ENCODE results near the gene ANKIB1.

GRCh38 chr7:92391071-92391470 is 145.3 kb downstream of the ANKIB1 start:
- TF ChIP-seq CTCF (conservative IDR thresholded peaks at IDR 0.05; ENCODE audit: low read length), result no peak
- no peak for TF ChIP-seq EZH2phosphoT487 (IDR thresholded peaks at IDR 0.05; ENCODE audit: borderline replicate concordance, low read depth, low read length)

All from OCI-LY7 (cell line).